NCI-H2171 treated with DMSO at 0.1 percent for 48 hours (cell line): ENCODE results near the gene DDX25.

ENCODE experiments used
- DNase-seq: peaks from one replicate; lab custom pipeline; 2025; lab: John Stamatoyannopoulos, UW

The DDX25 gene

DNA sequence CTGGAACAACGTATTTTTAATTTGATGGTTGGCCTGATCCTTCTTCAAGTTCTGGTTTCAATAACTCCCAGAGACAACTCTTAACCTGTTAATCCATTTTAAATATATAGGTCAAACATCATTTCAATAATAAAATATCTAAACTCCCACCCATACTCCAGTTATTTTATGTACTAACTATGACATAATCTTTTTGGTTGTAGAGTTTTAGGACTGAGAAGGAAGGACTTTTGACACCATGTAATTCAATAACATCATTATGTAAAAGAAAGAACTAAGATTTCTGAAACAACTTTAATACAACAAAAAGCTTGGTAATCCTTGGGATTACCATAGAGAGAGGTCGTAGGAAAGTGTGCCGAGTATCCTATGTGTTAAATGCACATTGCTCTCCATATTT lies 73.0 kb downstream of the DDX25 start:
- no peak for DNase-seq

DNA sequence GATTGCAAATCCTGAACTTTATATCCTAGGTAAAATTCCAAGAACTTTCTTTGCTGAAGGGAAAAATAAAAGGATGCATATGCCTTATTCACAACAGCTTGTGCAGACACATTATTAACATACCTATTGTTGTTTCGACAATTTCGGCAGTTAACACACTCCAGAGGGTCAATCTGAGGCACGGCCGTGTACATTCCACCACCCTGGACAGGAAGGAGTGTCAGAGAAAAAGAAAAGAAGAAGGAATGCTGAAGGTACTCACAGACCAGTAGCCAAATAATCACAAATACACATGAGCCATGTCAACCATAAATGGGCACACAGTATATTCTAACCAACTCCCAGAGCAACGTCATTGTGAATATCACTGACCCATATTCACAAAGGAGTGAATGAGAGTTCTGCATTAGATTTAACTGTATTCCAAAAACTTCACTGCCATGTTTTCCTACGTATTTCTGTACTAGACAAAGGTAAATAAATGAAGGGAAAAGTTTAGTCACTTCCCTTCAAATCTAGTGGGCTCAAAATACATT lies 73.9 kb downstream of the DDX25 start:
- DNase-seq: no peak
